Measurements from ENCODE around the gene MYH11.
"Not testable (repeated sequence)": the region's sequence is repeated elsewhere in the genome, so short reads cannot be mapped to it uniquely, and the experiment has no call there.

The MYH11 gene

DNA sequence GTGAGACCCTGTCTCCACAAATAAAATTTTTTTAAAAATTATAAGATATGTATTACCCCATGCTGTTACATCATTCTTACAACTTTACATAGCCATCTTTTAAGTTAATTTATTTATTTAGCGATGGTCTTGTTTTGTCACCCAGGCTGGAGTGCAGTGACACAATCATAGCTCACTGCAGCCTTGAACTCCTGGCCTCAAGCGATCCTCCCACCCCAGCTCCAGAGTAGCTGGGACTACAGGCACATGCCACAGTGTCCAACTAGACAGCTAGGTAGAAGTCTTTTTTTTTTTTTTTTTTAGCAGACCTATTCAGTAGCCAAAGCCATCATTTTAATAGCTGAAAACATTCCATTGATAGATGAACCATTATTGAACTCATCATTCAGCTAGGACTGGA lies 114.1 kb downstream of the MYH11 start:
- DNase-seq = no peak

DNA sequence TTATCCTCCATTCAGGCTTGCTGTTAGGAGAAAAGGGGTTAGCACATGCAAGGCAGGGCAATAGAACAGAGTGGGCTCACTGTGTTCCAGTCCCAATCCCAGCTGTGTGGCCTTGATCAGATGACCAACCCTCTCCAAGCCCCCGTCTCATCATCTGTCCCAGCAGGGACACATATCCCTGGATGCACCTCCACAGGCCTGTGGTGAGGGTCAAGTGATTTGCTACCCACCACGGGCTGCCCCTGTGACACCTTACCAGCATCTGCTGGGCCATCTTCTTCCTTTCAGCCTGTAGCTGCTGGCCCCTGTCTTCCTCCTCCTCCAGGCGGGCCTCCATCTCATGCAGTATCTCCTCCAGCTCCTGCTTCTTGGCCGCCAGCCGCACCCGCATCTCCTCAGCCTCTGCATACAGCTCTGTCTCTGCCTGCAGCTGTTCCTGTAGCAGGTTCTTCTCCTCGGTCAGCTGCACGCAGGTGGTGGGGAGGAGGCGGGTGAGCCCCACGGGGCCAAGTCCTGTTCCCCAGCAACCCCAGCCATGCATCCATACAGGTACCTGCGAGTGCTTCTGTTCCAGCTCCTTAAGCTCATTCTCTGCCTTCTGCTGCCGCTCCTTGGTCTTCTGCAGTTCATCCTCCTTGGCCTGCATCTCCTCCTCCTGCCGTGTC lies 115.5 kb downstream of the MYH11 start:
- peak; percentile 13 for DNase-seq

DNA sequence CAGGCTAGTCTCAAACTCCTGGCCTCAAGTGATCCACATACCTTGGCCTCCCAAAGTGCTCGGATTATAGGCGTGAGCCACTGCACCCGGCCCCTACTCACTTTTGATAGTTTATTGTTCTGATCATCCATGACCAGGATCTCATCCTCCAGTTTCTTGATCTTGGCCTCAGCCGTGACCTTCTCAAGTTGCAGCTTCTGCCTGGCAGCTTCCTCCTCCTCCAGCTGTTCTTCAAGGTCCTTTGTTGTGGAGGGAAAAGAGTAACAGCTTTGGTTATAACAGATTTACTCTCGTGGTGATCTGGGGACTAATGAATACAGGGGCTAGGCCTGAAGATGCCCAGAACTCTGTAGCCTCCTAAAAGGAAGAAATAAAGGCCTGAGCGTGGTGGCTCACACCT lies 116.9 kb downstream of the MYH11 start:
- DNase-seq = peak; percentile 49

DNA sequence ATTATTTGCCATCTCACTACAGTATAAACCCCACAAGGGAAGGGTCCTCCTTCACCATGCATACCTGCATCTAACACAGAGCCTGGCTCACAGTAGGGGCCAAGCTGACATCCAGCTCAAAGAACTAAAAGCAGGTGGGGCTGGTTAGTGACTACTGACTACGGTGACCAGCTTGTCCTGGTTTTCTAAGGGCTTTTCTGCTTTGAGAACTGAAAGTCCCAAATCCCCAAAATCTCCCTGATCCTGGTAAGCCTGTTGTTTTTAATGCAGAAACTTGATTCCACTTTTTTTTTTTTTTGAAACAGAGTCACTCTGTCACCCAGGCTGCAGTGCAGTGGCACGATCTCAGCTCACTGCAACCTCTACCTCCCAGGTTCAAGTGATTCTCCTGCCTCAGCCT lies 117.4 kb downstream of the MYH11 start:
- DNase-seq = no peak

DNA sequence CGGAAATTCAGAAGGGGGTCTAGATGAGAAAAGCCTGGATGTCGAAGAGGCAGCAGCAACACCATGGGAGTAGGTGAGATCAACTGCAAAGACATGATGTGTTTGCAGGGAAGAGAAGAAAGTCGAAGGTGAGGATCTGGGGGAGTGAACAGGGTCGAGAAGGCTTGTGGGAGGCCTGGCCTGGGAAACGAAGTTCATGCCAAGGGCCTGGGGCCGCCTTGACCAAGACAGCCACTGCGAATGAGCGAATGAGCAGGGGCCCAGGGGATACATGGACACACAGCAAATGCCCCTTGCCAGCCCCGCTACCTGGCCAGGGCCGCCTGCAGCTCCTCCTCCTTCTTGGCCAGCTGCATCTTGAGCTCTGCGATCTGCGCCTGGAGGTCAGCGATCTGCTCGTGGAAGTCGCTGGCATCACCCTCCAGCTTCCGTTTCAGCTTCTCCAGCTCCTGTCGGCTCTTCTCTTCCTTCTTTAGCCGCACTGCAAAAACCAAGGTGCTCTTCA lies 119.6 kb downstream of the MYH11 start:
- DNase-seq = no peak

DNA sequence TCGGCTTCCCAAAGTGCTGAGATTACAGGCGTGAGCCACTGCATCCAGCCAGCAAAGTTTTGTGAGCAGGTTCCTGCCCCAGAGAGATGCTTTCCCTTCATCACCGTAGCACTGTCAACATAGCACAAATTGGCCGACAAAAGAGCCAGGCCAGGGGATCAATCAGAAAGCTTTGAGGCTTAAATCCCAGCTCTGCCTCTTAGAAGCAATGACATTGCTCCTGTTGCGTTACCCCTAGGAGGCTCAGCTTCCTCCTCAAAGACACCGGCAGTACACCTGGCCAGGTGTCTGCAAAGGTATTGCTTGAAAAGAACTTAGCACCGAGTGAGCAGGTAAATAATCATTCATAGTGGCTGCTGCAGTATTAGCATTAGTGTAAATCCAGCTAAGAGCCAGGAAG lies 120.3 kb downstream of the MYH11 start:
- no peak for DNase-seq

DNA sequence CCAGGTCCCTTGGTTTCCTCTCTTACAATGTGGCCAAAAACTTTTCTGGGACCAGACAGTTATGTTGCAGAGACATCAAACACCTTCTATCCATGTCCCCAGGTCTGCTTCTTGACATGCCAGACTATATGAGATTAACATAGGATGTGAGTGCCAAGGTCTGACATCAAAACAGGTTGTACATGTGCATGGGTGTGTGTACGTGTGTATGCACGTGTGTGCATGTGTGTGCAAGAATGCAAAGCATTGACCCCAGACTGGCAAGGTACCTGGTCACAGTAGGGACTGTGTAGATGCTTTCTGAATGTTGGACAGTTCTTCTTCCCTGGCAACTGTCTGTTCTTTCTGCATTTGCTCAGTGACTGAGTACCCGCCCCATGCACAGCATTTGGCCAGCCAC lies 121.2 kb downstream of the MYH11 start:
- no peak for DNase-seq

DNA sequence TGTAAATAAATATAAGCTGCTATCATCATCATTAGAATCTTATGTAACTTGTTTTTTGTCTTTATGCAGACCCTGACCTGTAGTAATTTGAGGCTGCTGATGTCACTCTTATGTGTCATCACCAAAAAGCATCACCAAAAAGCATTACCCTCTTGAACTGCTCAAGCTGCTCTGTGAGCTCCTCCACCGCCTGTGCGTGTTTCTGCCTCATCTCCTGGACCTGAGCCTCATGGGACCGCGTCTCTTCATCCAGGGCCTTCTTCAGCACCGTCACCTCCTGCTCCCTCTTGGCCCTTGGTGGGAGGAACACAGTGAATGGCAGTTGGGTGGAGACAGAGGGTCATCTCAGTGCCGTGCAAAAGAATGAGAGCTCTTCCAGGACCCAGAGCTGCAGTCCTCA lies 124.4 kb downstream of the MYH11 start:
- DNase-seq = no peak

DNA sequence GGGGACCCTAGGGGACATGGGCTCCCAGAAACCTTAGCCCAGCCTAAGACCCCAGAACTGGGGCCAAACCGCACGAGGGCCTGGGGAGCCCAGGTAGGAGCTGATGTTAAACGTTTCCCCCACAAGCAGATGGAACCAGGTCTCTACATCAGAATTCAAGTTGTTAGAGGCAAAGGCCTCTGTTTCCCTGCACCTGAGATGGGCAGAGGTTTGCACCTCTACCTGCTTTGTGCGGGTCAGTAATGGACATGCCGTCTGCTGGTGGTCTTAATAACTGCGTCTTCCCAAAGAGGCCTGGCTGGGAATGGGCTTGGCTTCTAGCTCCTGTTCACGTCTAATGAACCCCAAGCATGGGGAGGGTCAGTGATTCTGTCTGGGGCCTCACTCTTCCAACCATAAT lies 127.7 kb downstream of the MYH11 start:
- DNase-seq = no peak

DNA sequence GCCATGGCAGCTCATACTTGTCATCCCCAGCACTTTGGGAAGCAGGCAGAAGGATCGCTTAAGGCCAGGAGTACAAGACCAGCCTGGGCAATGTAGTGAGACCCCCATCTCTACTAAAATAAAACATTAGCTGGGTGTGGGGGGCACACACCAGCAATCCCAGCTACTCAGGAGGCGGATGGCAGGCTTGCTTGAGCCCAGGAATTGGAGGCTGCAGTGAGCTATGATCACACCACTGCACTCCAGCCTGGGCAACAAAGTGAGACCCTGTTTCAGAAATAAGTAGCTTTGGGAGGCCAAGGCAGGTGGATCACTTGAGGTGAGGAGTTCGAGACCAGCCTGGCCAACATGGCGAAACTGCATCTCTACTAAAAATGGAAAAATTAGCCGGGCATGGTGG lies 129.1 kb downstream of the MYH11 start:
- not testable (repeated sequence) for DNase-seq

DNA sequence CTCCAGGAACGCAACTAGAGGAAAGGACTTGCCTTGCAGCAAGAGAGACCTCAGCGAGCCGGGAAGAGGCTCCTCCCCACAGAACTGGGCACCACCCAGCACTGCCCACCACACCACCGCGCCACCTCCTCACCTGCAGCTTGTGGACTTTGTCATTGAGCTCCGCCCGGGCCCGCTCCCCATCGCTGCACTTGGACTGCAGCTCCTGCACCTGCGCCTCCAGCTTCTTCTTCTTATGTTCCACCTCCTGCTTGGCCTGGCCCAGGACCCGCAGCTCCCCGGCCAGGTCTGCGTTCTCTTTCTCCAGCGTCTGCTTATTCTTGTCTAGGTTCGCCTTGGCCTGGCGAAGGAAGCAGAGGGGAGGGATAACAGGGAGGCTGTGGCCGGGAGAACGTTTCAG lies 130.1 kb downstream of the MYH11 start:
- no peak for DNase-seq

DNA sequence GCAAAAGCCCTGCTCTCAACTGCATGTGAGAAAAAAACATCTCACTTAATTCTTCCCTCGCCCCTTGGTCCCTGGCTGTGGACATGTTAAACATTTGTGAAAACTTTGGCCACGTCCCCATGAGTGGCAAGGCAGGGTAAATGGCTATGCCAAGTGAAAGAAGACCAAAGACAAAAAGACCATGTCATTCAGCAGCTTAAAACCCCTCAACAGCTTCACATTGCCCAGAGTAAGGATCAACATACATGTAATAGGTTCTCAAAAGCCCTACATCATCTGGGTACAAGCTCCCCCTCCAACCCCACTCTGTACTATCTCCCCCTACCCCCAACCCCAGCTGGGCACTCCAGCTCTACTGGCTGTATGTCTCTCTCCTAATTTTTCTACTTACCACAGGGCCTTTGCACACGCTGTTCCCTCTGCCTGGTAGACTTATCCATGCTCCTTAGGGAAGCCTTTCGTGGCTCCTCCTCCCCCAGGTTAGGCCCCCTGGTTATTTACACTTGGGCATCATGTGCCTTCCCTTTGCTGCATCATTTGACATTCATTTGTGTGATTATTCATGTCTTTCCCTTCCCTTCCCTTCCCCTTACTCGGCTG lies 131.1 kb downstream of the MYH11 start:
- DNase-seq = no peak

DNA sequence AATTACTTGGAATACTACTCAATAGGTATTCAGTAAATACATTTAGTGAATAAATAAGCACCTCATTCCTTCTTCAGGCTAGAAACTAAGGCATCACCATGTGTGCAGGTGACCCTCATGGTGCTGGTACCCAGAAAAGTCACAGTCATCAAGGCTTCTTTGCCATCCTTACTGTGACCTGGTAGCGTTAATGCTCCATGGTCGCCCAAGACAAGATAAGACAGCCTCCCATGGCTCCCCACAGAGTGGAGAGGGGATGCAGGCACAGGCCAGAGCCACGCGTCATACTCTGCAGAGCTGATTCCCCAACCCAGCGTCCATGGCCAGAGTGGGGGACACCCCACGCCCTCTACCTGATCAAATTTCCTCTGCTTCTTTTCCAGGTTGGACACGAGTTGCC lies 133.0 kb downstream of the MYH11 start:
- DNase-seq = no peak

DNA sequence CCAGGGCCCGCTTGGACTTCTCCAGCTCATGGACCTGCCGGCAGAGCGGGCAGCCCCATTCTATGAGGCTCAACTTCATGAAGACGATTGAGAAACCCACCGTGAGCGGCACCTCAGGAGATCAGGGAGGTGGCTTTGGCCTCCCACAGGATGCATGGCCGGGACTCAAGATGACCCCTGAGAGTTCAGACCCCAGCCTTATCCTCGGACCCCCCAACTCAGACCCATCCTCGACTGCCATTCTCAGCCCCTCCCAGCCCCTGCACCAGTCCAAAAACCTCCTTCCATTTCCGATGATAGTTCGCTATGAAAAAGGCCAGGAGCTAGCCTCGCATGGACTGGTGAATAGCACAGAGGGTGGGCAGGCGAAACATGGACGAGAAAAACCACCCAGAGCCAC lies 135.8 kb downstream of the MYH11 start:
- DNase-seq = no peak

DNA sequence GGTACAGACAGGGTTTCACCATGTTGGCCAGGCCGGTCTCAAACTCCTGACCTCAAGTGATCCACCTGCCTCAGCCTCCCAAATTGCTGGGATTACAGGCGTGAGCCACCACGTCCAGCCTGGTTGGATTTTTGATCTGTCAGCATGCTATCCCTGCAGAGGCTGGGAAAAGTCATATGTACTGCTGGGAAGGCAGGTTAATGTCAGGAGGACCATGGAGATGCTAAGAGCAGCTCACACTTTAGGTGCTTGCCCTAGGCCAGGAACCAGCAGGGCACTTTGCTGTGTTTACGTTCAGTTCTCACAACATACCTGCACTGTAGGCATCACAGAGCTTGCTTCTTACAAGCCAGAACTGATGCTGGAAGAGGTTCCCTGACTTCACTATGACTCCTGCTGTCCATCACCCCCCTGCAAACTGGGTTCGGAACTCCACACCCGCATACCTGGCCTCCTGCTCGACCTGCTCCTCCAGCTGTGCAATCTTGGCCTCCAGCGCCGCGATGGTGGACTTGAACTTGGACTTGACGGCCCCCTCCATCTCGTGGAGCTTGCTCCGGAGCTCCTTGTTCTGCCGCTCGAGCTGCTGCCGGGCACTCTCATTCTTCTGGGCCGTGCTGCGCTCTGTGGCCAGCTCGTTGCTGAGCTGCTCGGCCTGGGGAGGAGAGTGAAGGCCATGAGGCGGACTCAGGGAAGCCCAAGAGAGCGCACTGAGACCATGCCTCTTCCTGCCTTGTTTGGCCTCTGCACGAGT lies 140.0 kb downstream of the MYH11 start:
- DNase-seq = no peak

DNA sequence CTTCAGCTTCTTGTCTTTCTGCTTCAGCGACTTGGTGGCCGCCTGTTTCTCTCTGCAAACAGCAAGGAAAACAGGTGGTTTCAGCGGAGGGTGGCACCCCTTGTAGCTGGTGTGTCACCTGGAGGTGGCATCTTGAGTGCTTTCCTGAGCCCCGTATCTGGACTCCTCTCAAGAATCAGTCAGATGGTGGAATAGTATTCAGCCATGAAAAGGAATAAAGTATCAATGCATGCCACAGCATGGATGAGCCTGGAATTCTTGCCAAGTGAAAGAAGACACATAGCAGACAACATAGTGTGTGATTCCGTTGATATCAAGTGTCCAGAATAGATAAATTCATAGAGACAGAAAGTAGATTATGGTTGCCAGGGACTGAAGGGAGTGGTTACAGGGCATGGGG lies 141.6 kb downstream of the MYH11 start:
- DNase-seq = no peak

DNA sequence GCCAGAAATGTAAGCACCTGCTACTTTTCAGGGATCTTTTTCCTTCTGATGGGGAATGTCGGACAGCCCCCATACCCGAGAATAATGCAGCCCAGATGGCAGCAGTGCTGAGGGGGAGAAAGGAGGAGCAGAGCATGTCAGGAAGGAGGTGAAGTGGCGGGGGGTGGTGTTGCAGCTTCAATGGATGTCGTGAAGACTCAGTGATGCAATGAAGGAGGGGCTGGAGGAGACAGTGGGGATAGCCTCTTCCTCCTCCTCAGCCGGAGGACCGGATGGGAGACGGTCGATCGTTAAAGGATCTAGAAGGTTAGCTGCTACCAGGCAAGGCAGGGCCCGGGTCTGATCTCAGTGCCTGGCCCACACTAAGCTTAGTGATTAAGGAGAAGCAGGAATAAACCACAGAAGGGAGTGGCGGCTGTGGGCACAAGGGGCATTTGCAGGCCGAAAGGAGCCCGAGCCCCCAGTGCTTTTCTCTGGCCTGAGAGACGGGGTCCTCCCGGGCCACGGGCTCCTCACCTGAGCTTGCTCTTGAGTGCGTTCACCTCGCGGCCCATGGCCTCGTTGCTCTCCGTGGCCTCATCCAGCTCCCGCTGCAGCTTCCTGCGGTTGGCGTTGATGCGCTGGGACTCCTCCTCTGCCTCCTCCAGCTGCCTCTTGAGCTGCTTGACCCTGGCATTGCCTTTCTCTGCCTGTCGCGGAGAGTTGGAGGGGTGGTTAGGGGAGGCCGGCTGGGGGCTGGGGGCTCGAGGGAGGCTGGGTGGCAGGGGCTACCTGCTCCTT lies 142.2 kb downstream of the MYH11 start:
- no peak for DNase-seq

DNA sequence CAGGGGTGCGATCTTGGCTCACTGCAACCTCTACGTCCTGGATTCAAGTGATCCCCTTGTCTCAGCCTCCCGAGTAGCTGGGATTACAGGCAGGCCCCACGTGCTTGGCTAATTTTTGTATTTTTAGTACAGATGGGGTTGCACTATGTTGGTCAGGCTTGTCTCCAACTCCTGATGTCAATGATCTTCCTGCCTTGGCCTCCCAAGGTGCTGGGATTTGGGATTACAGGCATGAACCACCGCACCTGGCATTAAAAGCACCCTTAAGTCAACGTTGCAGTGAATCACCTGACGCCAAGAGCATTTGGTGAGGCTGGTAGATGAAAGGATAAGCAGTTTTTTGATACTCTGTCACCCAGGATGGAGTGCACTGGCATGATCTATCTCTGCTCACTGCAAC lies 147.8 kb downstream of the MYH11 start:
- DNase-seq = no peak

DNA sequence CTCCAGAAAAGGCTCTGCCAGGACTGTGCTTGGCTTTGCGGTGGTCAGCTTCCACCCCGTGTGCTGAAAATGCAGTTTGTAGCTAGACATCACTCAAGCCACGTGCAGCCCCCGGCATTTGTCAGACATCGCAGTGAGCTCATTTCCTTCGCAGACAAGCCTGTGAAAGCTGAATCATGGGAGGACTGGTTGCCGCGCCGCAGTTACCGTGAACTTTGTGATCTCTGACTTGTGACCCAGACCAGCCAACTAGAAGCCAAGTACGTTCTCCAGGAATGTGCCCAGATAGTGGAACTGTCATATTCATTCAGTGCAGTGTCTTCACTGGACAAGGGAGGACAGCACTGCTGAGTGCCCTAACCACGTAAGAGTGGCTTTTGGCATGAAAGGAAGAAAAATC lies 148.7 kb downstream of the MYH11 start:
- no peak for DNase-seq

DNA sequence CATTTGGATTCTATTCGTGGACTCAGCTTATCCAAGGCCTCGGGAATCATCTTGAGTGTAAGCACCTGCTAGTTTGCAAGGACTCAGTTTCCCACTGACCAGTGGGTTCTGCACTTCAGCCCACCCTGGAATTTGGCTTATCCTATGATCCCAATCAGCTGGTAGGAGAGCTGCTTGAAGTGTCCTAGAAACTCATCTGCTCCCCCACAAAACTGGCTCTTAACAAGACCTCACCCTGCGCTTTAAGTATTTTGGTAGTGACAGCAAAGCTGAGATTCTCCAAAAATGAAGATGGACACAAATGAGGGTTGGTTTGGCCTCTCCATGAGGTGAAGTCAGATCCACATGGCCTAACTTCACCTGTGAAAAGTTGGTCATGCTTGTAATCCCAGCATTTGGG lies 149.5 kb downstream of the MYH11 start:
- DNase-seq = no peak

DNA sequence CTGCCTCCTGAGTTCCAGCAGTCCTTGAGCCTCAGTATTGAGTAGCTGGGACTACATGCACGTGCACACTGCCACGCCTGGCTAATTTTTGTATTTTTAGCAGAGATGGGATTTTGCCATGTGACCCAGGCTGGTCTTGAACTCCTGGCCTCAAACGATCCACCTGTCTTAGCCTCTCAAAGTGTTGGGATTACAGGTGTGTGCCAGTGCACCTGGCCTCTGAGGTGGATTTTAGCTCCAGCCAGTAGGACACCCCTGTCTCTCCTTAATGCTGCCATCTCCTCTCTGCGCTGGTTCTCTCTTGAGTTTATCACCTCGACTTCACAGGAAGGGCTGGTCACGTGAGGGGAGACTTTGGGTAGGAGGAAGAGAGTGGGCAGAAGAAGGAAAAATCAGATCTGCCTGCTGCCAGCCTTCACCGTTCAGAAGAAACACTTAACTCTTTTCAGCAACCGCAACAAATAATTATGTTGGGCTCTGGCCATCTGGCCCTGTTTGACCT lies 151.7 kb downstream of the MYH11 start:
- no peak for DNase-seq

DNA sequence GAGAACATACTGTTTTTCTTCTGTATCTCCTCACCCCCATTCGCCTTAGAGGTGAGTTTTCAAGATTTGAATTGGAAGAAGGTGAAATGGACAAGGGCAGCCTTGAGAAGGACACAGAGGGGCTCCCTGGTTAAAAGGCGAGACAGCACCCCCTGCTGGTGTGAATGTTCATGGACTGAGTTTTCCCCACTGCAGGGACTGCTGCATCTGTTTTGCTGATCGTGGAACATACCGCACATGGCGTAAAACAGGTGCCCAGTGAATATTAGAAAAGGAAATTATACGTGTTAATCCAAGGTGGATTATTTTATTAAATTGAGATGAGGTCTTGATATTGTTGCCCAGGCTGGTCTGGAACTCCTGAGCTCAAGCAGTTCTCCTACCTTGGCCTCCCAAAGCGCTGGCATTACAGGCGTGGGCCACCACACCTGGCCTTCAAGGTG lies 152.3 kb downstream of the MYH11 start:
- DNase-seq = peak; percentile 2

All from NCI-H2171 treated with DMSO at 0.1 percent for 48 hours (cell line).